PC-9 (cell line): ENCODE results near the gene ZNF804A.

Experiments used
- EZH2 ChIP-seq: fragments of 200-600 bp; sonication (generic); IDR thresholded peaks from 2 replicates; pipeline ENCODE4 v1.8.0; 2017; ENCODE audit warnings: antibody characterized with exemption, low read depth
- TF ChIP-seq, protein P1 (sequence below): fragments of 200-600 bp; sonication (generic); conservative IDR thresholded peaks from 2 replicates; pipeline ENCODE4 v1.6.1; 2017; ENCODE audit warnings: mixed run types, antibody characterized with exemption, mild to moderate bottlenecking, moderate library complexity

GRCh38 chr2:184783576-184783975 lies 185.2 kb downstream of the ZNF804A start:
- TF ChIP-seq, protein P1, sequence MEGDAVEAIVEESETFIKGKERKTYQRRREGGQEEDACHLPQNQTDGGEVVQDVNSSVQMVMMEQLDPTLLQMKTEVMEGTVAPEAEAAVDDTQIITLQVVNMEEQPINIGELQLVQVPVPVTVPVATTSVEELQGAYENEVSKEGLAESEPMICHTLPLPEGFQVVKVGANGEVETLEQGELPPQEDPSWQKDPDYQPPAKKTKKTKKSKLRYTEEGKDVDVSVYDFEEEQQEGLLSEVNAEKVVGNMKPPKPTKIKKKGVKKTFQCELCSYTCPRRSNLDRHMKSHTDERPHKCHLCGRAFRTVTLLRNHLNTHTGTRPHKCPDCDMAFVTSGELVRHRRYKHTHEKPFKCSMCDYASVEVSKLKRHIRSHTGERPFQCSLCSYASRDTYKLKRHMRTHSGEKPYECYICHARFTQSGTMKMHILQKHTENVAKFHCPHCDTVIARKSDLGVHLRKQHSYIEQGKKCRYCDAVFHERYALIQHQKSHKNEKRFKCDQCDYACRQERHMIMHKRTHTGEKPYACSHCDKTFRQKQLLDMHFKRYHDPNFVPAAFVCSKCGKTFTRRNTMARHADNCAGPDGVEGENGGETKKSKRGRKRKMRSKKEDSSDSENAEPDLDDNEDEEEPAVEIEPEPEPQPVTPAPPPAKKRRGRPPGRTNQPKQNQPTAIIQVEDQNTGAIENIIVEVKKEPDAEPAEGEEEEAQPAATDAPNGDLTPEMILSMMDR, result no peak
- no peak for TF ChIP-seq EZH2
